ENCODE data around the gene RASGRP3. TPM values are rescaled to one million over a fixed set of nuclear protein-coding genes. Genes with fewer than 3 reads are reported as not detected.

The RASGRP3 gene
- polyA plus RNA-seq, 2 of the 4 experiments (the other 2 are of a cell fraction): 1.5 to 1.7 TPM

GRCh38 chr2:33486544-33486943 is 10.1 kb downstream of the RASGRP3 start:
- TF ChIP-seq JUN (IDR thresholded peaks at IDR 0.05) (no peak), HOXB13 (CRISPR knock-in tag; IDR thresholded peaks at IDR 0.05; ENCODE audit: low read depth) (no peak), POLR2AphosphoS2 (conservative IDR thresholded peaks at IDR 0.05; ENCODE audit: low read length) (no peak), CBX8 (IDR thresholded peaks at IDR 0.05) (no peak), CHD4 (IDR thresholded peaks at IDR 0.05; ENCODE audit: borderline replicate concordance) (no peak), SMC3 (IDR thresholded peaks at IDR 0.05) (no peak), RNF2 (IDR thresholded peaks at IDR 0.05; ENCODE audit: borderline replicate concordance, low read depth) (no peak), KDM1A (IDR thresholded peaks at IDR 0.05; ENCODE audit: low read depth) (no peak), TP53 (CRISPR knock-in tag; IDR thresholded peaks at IDR 0.05) (no peak), CBX2 (IDR thresholded peaks at IDR 0.05; ENCODE audit: borderline replicate concordance, low read depth) (no peak), ZC3H11A (IDR thresholded peaks at IDR 0.05) (no peak), HOXA7 (CRISPR knock-in tag; IDR thresholded peaks at IDR 0.05) (no peak), RFX5 (IDR thresholded peaks at IDR 0.05) (no peak), CHD2 (IDR thresholded peaks at IDR 0.05; ENCODE audit: low read length, partially characterized antibody) (no peak)
- H3K4me2 ChIP-seq: no peak overlapping the region
- H3K4me3 ChIP-seq: no peak overlapping the region
- ATAC-seq (no peak), DNase-seq (ENCODE audit: low read depth in 1 of 2, low spot score in 1 of 2) (no peak), FAIRE-seq (no peak)
- CTCF ChIA-PET: interaction anchor here (3.5 kb wide), 1 partner anchor 11 kb away, joined by 13 read pairs; the partner anchor contains the start of gene RASGRP3
- H3K4me1 ChIP-seq: no peaks in the 10 kb centered on the region
- no peak overlapping the region for H3K27ac ChIP-seq
- peaks cover 30% of the 10 kb centered on the region for H3K9me3 ChIP-seq
- POLR2A ChIA-PET: no interaction called here
- WGBS (ENCODE audit: missing lambda C conversion rate): 65% methylated on average over 3 of the region's 3 CpGs

GRCh38 chr2:33488178-33488690 is 11.8 kb downstream of the RASGRP3 start:
- POLR2A ChIA-PET: no interaction called here
- 34% methylated on average over 2 of the region's 2 CpGs for WGBS (ENCODE audit: missing lambda C conversion rate)
- H3K9me3 ChIP-seq: peaks cover 30% of the 10 kb centered on the region
- no peak for ATAC-seq
- H3K4me1 ChIP-seq: no peaks in the 10 kb centered on the region
- DNase-seq (ENCODE audit: low read depth in 1 of 2, low spot score in 1 of 2): no peak
- CTCF ChIA-PET: interaction anchor here (0.6 to 3.5 kb wide), 2 partner anchors 12 to 932 kb away, joined by 4 to 13 read pairs; partner anchors contain the start of gene RASGRP3
- no peak for FAIRE-seq
- no peak overlapping the region for H3K27ac ChIP-seq
- H3K4me2 ChIP-seq: no peak overlapping the region
- no peak overlapping the region for H3K4me3 ChIP-seq
- TF ChIP-seq SMC3 (IDR thresholded peaks at IDR 0.05) (no peak), CEBPB (IDR thresholded peaks at IDR 0.05) (no peak)

- TF ChIP-seq ZFP36 (IDR thresholded peaks at IDR 0.05; ENCODE audit: borderline replicate concordance, partially characterized antibody): no peak
- Histone ChIP-seq H3K4me1 (peaks cover under 1% of the 10 kb centered on the region; the same call in 2 of the 3 replicates), H3K9me3 (peaks cover 30% of the 10 kb centered on the region), H3K27ac (no peak overlapping the region), H3K4me2 (no peak overlapping the region), H3K4me3 (no peak overlapping the region)
- 72% methylated on average over 8 of the region's 8 CpGs for WGBS (ENCODE audit: missing lambda C conversion rate)
- ATAC-seq (no peak), DNase-seq (ENCODE audit: low read depth in 1 of 2, low spot score in 1 of 2) (no peak), FAIRE-seq (no peak)
- ChIA-PET POLR2A (no interaction called here), CTCF (interaction anchor here (0.6 to 3.5 kb wide), 2 partner anchors 13 to 933 kb away, joined by 4 to 13 read pairs; partner anchors contain the start of gene RASGRP3)
Observed at GRCh38 chr2:33488715-33489540, 12.5 kb downstream of the RASGRP3 start.

- CTCF ChIA-PET: interaction anchor here (1.8 kb wide), 1 partner anchor 14 kb away, joined by 8 read pairs; no protein-coding TSS in a partner anchor
- POLR2A ChIA-PET: no interaction called here
- whole genome bisulfite sequencing (ENCODE audit: missing lambda C conversion rate): 25% methylated on average over 2 of the region's 2 CpGs
Observed at GRCh38 chr2:33489835-33490431, 13.5 kb downstream of the RASGRP3 start.

More at GRCh38 chr2:33489835-33490431, 13.5 kb downstream of the RASGRP3 start:
- Histone ChIP-seq H3K27ac (no peak overlapping the region), H3K9me3 (peaks cover 30% of the 10 kb centered on the region), H3K4me1 (peaks cover 11% of the 10 kb centered on the region), H3K4me3 (no peak overlapping the region), H3K4me2 (no peak overlapping the region)
- FAIRE-seq (no peak), DNase-seq (ENCODE audit: low read depth in 1 of 2, low spot score in 1 of 2) (no peak), ATAC-seq (no peak)
- TF ChIP-seq EHMT2 (IDR thresholded peaks at IDR 0.05; ENCODE audit: low read depth) (no peak), PHF8 (IDR thresholded peaks at IDR 0.05; ENCODE audit: borderline replicate concordance, low read depth) (no peak), NR3C1 (IDR thresholded peaks at IDR 0.05) (no peak), HOXA7 (CRISPR knock-in tag; IDR thresholded peaks at IDR 0.05) (no peak), FOSL2 (IDR thresholded peaks at IDR 0.05) (no peak), FOSL2 (CRISPR knock-in tag; IDR thresholded peaks at IDR 0.05) (no peak), MAFK (IDR thresholded peaks at IDR 0.05; ENCODE audit: partially characterized antibody) (no peak), HDAC2 (IDR thresholded peaks at IDR 0.05) (no peak)
